ENCODE results near the gene CBFB. TPM values are rescaled to one million over a fixed set of nuclear protein-coding genes. Genes with fewer than 3 reads are reported as not detected.
A peak's percentile ranks its signal among the peaks of the same experiment; 100 is the strongest.

The CBFB gene
- total RNA-seq, 2 donors from 2014 or later, result 41.5 TPM

DNA sequence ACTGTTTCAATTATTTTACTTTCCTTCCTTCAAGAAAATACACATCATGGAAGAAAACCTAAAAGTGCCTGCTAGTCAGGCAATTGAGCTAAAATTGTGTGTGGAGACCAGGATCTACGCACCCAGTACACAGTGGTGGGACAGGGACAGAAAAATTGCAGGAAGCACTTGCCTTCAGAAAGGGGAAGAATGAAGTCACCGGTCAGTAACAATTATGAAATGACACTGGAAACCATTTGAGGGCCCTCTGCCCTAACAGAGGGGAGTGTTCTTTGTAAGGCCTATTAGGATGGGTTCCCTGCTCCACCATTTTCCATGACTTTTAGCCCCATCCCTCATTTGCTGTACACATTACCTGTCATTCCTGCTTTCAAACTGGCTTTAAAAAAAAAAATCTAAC lies 76.3 kb downstream of the CBFB start:
- intact Hi-C loops (cut with DNase I), result no loop called here
- no peaks in the 10 kb centered on the region for H3K9me3 ChIP-seq
- no peak for DNase-seq
- no peaks in the 10 kb centered on the region for H3K36me3 ChIP-seq
- H3K4me3 ChIP-seq, result no peak overlapping the region
- H3K4me1 ChIP-seq, result no peaks in the 10 kb centered on the region
- no peak overlapping the region for H3K9ac ChIP-seq (ENCODE audit: low read depth in 2 of 2, low read length in 2 of 2)
- H3K27me3 ChIP-seq, result no peaks in the 10 kb centered on the region
- TF ChIP-seq, protein P1, sequence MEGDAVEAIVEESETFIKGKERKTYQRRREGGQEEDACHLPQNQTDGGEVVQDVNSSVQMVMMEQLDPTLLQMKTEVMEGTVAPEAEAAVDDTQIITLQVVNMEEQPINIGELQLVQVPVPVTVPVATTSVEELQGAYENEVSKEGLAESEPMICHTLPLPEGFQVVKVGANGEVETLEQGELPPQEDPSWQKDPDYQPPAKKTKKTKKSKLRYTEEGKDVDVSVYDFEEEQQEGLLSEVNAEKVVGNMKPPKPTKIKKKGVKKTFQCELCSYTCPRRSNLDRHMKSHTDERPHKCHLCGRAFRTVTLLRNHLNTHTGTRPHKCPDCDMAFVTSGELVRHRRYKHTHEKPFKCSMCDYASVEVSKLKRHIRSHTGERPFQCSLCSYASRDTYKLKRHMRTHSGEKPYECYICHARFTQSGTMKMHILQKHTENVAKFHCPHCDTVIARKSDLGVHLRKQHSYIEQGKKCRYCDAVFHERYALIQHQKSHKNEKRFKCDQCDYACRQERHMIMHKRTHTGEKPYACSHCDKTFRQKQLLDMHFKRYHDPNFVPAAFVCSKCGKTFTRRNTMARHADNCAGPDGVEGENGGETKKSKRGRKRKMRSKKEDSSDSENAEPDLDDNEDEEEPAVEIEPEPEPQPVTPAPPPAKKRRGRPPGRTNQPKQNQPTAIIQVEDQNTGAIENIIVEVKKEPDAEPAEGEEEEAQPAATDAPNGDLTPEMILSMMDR (IDR thresholded peaks at IDR 0.05), result no peak
- peak overlapping the region; percentile 30 for H3K27ac ChIP-seq

DNA sequence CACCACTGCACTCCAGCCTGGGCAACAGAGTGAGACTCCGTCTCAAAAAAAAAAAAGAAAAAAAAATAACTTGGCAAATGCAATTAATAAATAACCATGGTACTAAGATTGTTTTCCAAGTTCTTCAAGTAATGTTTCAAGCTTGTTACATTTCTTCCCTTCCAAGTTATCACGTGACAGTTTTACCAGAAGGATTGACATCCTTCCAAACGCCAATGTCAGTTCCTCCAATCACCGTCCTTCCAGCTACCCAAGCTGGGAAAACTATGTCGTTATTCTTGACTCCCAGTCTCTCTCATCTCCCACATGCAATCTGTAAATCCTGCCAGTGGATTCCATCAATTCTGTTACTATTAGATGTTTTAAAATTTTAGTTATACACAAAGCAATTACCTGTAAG lies 76.9 kb downstream of the CBFB start:
- Histone ChIP-seq H3K4me1 (peaks cover 4% of the 10 kb centered on the region), H3K27me3 (no peaks in the 10 kb centered on the region), H3K36me3 (no peaks in the 10 kb centered on the region), H3K9ac (ENCODE audit: low read depth in 2 of 2, low read length in 2 of 2) (no peak overlapping the region), H3K4me3 (no peak overlapping the region), H3K9me3 (no peaks in the 10 kb centered on the region), H3K27ac (no peak overlapping the region)
- no peak for DNase-seq
- TF ChIP-seq, protein P1 (IDR thresholded peaks at IDR 0.05), result no peak
- intact Hi-C loops (cut with DNase I), result no loop called here

DNA sequence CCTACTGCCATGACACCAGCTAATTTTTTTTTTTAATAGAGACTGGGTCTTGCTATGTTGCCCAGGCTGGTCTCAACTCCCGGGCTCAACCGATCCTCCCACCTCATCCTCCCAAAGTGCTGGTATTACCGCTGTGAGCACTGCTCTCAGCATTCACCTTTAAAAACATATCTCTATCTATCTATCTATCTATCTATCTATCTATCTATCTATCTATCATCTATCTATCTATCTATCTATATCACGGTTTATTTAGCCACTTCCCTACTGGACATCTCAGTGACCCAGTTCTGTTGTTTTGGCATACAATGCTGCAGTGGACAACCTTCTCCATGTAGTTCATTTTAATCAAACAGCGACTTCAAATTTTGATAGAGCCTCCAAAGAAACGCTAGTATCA lies 79.5 kb downstream of the CBFB start:
- Histone ChIP-seq H3K9me3 (no peaks in the 10 kb centered on the region), H3K27me3 (no peaks in the 10 kb centered on the region), H3K4me3 (no peak overlapping the region), H3K4me1 (peaks cover 17% of the 10 kb centered on the region), H3K36me3 (no peaks in the 10 kb centered on the region), H3K9ac (ENCODE audit: low read depth in 2 of 2, low read length in 2 of 2) (no peak overlapping the region), H3K27ac (no peak overlapping the region)
- intact Hi-C loops (cut with DNase I), result no loop called here
- DNase-seq, result no peak
- TF ChIP-seq, protein P1 (IDR thresholded peaks at IDR 0.05), result no peak

DNA sequence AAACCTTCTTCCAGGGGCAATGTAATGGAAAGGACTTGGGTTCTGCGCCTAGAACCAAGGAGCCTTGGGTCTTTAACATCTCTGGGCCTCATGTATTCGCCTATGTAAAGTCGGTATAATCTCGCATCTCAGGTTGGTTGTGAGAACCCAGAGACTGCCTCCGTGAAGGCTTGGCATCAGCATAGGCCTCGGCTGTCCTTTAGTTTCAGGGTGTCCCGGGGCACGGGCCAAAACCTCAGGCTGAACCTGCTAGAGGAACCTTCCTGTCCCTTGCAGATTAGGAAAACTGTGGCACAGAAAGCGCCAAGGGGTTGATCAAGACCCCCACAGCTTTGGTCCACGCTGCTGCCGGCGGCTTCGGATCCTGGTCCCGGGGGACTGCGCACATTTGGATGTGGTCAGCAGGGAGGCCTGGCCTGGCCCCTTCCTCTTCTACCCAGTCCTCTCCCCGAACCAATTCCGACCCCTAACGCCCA lies 80.0 kb downstream of the CBFB start:
- Histone ChIP-seq H3K4me3 (peak overlapping the region; percentile 89), H3K9me3 (no peaks in the 10 kb centered on the region), H3K9ac (ENCODE audit: low read depth in 2 of 2, low read length in 2 of 2) (peak overlapping the region; percentile 72 to 83), H3K27ac (peak overlapping the region; percentile 51), H3K36me3 (no peaks in the 10 kb centered on the region), H3K27me3 (no peaks in the 10 kb centered on the region), H3K4me1 (peaks cover 17% of the 10 kb centered on the region)
- no peak for DNase-seq
- TF ChIP-seq, protein P1 (IDR thresholded peaks at IDR 0.05), result no peak
- intact Hi-C loops (cut with DNase I), result no loop called here

DNA sequence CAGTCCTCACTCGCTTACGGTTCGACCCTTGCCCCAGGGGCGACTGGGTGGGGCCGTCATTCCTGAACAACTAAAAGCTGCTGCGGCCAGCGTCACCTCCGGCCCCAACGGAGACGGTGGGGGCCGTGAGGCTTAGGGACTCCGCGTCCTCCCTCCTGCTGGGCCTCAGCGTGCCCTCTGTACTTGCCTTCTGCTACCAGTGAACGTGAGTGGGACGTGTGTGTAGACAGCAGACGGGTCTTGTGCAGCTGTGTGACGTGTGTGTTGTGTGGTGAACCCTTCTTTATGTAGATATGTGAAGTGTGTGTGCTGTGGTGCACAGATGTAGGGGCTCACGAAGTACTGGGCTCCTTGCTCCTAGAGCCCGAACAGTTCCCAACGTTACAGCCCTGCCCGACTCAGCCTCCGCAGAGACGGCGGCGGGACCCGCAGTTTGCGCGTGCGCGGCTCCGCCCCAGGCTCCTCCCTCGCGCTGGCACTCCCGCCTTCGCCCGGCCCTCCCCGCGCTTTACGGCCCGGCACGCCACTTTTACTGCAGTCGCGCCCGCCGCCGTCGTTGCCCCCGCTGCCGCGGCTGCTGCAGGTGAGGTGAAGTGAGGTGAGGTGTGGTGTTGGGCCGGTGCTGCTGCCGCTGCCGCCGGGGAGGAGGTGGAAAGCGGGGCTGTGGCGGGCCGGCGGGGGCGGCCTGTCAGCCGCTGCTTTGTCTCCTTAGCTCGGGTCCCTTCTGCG lies 80.6 kb downstream of the CBFB start, which contains the start of gene PHAF1:
Gene PHAF1 (plus strand): TSS at position 535 of the 729 bp plus-strand sequence. CDS start 235 bp downstream, outside the sequence.
- DNase-seq, result peak; percentile 96
- no peaks in the 10 kb centered on the region for H3K36me3 ChIP-seq
- intact Hi-C loops (cut with DNase I), result no loop called here
- H3K9ac ChIP-seq (ENCODE audit: low read depth in 2 of 2, low read length in 2 of 2), result peak within 1 kb of the TSS; percentile 72 to 83
- peaks cover 17% of the 10 kb centered on the region for H3K4me1 ChIP-seq
- no peaks in the 10 kb centered on the region for H3K9me3 ChIP-seq
- TF ChIP-seq, protein P1 (IDR thresholded peaks at IDR 0.05), result no peak
- H3K27ac ChIP-seq, result peak within 1 kb of the TSS; percentile 51
- H3K4me3 ChIP-seq, result peak within 1 kb of the TSS; percentile 89
- no peaks in the 10 kb centered on the region for H3K27me3 ChIP-seq

Data from colonic mucosa (tissue), 4 donors.